KG1 (cell line): Measurements from ENCODE around the gene NDUFC2.
"Not testable (repeated sequence)": the region's sequence is repeated elsewhere in the genome, so short reads cannot be mapped to it uniquely, and the experiment has no call there.

Experiments
- DNase-seq: peaks from one replicate; lab custom pipeline; 2025; lab: John Stamatoyannopoulos, UW

NDUFC2 gene

GRCh38 chr11:78030429-78031325, 49.0 kb downstream of the NDUFC2 start:
- DNase-seq = peak; percentile 19

GRCh38 chr11:78028423-78028822, 51.2 kb downstream of the NDUFC2 start:
- not testable (repeated sequence) for DNase-seq

- DNase-seq = no peak
Measured at GRCh38 chr11:78027759-78028158, 51.9 kb downstream of the NDUFC2 start.

GRCh38 chr11:78025378-78025777, 54.3 kb downstream of the NDUFC2 start:
- DNase-seq = no peak

DNA sequence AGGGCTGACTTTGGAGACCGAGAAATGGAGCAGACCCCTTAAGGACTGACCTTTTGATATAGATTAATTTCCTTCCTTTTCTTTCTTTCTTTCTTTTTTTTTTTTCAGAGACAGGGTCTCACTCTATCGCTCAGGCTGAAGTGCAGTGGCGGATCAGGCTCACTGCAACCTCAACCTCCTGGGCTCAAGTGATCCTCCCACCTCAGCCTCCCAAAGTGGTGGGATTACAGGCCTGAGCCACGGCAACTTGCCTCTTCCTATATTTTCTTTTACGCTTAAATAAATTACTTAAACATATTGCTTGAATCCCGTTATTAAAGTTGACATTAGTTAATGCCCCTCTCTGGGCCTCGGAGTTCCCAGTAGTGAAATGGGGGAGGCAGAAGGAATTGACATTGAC, 56.2 kb downstream of the NDUFC2 start:
- DNase-seq = no peak

DNA sequence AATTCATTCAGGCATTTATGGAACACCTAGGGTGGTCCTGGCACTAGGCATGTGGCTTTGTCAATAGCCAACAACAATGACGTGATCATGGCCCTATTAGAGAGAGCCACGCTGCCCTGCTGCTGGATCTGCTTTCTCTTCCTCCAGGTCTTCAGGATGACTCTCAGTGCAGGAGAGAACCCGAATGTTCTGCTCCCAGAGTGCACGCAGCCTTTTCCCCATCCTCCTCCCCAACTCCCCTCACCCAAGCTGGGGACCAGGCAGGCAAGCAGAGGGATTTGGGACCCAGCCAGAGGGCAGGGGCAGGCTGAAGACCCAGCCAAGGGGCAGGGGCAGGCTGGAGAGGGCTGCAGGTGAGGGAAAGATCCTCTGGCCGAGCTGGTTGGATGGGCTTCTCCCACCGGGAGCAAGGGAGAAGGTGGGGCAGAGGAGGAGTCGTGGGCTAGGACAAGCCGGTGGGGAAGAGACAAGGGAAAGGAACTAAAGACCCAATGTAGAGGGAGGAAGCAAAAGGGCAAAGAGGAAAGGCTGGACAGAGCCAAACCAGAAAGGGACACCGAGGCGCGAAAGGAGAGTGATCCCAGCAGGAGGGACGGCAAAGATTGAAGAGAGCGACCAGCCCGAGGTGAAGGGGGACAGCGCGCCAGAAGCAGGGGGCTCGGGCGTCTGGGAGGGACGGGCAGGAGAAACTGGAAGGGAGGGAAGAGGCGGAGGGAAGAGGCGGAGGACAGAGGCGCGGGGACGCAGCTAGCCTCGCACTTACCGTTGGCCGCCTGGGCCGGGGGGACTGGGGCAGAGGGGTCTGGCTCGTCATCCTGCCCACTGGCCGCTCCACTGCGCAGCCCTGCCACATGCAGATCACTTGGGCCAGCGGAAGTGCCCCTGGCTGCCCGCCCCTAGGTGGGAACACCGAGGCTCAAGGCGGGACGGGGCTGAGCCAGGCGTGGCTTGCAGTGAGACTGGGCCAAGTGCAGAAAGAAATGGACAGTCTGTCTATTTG, 57.0 kb downstream of the NDUFC2 start, which contains the start of gene KCTD14:
Gene KCTD14, minus strand, starts transcription at position 880 of the 1,000 bp plus-strand sequence. Its CDS starts 27 bp downstream, at position 853.
- no peak for DNase-seq

DNA sequence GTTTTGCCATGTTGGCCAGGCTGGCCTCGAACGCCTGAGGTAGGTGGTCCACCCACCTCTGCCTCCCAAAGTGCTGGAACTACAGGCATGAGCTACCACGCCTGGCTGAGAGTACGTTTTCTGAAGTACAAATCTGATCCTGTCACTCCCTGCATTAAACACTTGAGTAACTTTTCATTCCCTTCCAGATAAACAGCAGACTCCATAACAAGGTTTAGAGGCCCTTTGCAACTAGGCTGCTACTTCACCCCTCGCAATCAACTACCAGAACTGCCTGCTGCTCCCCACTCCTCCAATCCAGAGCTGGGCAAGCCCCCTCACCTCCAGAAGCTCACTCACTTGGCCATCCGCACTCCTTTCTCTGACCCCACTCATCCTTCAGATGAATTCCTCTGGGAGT, 58.1 kb downstream of the NDUFC2 start:
- DNase-seq = no peak

DNA sequence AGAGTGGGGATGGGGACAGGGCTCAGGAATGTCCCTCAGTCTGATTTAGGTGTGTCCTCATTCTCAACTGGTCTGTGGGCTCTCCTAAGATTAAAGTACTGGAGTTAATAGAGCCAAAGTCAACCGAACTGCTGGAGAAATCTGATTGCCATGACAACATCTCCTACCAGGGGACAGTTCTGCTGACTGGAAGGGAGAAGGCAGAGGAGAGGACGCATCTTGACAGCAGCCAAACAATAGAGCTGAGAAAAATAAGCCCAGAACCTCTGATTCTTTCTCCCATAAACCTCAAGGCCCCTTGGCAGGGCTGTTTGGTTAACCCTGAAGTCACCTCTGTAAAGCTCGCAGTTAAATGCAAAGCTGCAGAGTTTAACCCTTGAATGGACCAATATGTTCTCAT, 59.4 kb downstream of the NDUFC2 start:
- no peak for DNase-seq

DNA sequence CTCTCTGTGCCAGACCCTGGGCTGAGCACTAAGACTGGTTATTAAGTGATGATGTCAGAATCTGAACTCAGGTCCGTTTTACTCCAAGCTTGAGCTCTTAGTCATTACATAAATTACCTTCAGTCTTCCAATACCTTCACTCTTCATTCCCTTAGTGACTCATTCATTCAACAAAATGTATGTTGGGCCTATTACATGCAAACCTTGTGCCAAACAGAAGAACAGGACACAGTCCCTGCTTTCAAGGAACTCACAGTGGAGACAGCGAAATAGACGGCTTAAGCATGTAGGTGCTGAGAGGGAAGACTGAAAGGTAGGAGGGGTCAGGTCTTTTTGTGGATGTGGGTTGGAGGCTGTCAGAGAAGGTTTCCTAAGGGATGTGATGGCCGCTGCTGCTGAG, 59.9 kb downstream of the NDUFC2 start:
- DNase-seq = no peak
